Stimulated activated CD8-positive, alpha-beta memory T cell treated with anti-CD3 and anti-CD28 coated beads, Interleukin-4, amount 100 ng/mL, for 48 hours (primary cell): ENCODE results near the gene ARHGAP26.

Experiments used
- DNase-seq: peaks from one replicate; pipeline ENCODE4 v3.0.0-alpha.2; 2020

ARHGAP26 gene

DNA sequence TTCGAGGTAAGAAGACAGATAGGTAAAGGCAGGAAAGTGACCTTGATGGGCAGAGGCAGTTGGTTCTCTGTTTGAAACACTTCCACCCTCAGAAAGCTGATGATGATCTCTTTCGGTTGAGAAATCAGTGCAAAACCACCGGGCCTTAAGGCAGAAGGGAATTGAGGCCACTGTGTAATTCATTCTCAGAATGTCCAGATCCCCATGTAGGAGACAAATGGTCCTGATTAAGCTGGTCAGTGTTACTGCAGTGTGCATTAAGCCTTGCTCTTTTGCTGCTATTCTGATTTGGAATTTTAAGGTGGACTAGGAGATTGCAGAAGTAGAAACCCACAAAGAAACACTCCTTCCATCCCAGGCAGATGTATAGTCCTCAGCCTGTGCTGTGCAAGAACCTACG is 255.2 kb downstream of the ARHGAP26 start:
- DNase-seq = no peak

DNA sequence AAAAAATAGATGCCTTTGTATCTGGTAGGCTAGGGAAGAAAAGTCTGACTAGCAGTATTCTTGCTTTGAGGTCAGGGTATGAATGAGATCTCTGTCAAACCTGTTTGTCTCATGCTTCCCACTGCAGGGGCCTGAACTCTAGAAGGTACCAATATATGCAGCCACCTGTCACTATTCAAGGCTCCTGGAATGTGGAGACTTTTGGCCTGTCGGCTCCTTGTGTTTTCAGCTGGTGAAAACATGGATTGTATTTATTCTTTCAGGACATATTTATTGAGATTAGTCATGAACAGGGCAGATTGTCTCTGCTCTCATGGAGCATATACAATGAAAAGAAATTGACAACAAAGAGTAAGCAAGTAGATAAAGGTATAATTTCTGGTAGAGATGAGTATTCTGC is 255.8 kb downstream of the ARHGAP26 start:
- DNase-seq = no peak

DNA sequence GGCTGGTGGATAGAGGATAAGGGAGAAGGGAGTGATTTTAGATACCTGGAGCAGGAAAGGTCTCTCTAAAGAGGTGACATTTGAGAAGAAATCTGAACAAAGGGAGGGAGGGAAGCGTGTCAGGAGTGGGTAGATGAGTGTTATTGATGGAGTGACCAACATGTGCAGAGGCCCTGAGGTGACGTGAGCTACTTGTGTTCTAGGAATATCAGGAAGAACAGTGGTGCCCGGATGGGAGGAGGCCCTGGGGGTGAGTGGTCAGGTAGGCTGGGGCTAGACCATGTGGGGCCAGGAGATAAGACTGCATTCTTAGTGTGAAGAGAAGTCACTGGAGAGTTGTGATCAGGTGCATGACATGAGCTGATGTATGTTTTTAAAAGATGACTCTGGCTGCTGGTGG is 256.2 kb downstream of the ARHGAP26 start:
- DNase-seq = no peak

DNA sequence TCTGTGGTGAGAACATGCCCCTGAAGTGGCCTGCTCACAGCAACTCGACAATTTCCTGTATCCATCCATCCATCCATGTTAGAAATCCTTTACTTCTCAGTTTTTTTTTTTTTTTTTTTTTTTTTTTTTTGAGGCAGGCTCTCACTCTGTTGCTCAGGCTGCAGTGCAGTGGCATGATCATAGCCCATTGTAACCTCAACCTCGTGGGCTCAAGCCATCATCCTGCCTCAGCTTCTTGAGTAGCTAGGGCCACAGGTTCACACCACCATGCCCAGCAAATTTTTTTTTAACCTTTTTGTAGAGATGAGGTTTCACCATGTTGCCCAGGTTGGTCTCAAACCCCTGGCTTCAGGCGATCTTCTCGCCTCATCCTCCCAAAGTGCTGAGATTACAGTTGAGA is 259.1 kb downstream of the ARHGAP26 start:
- no peak for DNase-seq

DNA sequence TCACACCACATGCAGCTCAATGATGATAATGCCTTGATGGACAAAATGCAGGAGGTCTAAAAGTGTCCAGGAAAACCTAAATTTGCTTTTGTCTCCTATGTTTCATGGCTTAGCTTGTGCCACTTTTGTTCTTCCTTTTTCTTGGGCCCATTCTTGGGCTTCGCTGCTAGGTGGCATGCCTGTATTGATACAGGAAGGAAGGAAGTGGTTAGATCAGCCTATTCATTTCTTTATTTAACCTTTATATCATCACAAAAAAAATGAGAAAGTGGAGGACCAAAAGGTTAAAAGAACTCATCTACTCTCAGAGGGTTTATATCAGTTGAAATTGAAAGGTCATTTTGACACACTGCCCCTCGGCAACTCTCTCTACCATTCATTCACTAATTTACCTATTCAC is 260.2 kb downstream of the ARHGAP26 start:
- DNase-seq = no peak

DNA sequence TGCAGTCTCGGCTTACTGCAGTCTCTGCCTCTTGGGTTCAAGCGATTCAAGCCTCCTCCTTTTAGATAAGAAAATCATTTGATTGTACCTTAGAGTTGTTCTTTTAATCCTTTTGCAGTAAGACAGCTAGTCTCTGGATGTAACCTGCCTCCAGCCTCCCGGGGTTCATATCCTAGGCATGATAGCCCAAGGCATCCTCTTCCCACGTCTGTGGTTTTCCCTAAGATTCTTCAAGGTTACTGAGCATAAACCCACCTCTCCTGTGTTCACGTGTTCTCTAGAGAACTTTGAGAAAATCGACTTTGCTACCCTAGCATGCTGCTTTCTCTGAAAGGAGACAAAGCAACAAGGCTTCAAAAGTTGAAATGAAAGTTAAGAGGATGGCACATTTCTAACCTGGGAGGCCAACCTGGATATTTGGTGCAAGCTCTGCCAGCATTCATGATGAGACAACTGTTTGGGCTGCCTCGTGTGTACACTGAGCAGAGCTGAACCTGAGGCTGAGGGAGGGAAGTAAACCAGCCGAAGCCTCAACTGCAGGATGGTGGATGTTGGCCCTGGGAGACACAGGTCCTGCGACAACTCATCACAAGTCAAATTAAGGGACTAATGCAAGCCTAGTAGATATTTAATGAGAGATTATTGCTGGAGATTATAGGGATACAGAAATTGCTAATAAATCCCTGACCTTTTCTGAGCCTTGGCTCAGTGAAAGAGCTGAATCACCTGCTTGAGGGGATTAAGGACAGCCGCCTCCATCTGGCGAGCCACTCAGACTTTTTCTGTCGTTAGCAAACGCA is 261.8 kb downstream of the ARHGAP26 start:
- no peak for DNase-seq

DNA sequence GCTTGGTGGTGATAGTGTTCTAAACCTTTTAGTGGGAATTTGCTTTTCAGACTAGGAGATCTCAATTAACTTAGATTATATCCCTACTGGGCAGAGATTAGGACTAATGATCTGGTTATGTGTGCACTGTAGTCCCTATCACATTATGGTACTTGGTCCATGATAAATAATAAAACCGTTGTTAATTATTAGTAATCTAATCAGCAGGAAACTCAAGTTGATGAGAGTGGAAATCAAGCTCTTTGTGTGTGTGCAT is 262.3 kb downstream of the ARHGAP26 start:
- DNase-seq = no peak

DNA sequence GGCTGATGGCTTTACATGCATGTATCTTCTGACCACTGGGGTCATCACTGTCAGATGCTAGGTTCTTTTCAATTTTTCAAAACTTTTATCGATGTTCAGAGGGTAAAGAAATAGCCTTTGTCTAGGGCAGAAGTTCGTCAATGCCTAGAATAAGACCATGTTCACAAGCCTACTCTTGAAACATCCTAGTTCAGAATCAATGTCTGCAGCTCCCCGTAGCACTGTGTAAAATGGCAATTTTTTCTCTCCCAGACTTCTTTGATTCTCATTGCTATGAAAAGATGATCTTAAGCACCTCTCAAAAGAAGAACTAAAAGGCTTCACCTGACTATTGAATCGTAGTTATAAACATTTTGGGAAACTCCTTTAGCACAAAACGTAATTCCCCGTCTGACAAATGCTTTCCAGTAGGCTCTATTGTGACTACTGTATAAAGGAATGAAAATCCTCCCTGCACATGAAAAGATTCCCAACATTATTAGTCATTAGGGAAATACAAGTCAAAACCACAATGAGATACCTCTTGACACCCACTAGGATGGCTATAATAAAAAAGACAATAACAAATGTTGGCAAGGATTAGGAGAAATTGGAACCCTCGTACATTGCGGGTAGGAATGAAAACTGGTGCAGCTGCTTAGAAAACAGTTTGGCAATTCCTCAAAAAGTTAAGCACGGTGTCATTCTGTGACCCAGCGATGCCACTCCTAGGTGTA is 263.5 kb downstream of the ARHGAP26 start:
- DNase-seq = no peak

DNA sequence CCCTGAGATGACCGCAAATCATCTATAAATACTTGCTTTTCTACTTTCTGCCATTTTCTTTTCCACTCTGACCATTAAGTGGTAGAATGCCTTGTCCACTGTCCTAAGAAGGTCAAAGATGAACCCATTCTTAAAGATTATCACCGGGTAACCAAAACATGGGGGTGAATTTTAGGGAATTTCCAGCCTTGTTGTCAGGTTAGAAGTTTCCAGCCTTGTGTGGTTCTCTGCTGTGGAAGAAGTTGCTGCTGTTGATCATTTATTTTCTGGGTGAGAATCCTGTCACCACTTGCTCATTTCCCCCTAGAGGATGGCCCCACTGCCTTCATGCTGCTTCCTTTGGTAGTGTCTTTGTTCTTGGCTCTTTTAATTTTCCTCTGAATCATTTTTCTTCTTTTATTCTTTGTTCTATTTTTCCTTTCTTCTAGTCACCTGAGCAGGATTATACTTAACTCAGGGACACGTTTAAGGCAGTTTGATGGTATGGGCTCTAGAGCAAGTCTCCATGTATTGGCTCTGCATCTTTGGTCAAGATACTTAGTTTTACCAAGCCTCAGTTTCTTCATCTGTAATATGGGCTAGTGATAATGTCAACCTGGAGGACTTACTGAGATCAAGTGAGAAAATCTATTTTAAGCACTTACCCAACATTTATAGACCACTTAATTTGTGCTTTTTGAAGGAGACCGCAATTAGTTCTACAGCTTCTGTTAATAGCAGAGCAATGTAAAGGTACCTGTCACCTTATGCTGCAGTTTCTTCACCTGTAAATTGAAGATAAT is 266.2 kb downstream of the ARHGAP26 start:
- no peak for DNase-seq

DNA sequence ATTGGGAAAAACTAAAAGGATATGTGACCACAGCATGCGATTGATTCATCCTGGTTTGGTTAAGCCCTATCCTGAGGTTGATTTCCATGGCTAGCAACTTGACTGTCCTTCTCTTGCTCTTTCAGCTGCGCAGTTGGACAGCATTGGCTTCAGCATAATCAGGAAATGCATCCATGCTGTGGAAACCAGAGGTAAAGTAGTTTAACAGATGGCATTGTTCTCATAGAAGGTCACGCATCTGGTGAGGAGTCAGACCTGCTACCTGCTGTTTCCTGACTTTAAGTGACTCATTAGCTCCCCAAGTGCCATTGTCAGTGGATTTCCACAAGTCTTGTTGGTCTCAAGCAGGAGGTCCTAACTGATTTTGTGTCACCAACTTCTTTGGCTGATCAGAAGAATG is 266.9 kb downstream of the ARHGAP26 start:
- DNase-seq = no peak

DNA sequence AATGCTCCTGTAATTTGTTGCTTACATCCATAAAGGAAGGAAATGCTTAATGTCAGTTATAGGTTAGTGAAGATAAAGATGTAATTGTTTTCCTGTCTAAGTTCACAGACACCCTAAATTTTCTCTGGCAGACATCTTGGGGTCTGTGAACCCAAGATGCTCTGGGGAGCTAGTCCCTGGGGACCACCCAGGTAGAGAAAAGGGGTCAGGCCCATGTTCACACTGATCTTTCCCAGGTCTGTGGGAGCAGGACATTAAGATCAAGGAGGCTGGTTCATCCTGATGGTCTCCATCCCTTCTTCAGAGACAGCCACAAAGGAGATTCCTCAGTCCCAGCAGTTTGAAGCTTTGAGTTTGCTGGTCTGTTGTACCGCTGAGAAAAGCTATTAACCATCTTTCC is 267.5 kb downstream of the ARHGAP26 start:
- DNase-seq = no peak

DNA sequence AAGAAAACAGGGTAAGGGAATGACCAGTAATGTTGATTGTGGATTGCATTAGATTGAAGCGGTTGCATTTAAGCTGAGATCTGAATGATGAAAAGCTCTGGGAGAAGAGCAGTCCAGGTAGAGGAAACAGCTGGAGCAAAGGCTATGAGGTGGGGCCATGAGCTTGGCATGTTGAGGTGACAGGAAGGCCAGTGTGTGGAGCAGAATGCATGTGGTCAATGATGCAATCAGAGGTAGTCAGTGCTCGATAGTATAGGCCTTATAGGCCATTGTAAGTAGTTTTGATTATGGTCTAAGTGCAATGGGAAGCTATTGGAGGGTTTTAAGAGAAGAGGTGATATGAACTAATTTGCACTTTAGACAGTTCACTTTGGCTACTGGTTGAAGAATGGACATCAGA is 270.4 kb downstream of the ARHGAP26 start:
- DNase-seq = no peak

DNA sequence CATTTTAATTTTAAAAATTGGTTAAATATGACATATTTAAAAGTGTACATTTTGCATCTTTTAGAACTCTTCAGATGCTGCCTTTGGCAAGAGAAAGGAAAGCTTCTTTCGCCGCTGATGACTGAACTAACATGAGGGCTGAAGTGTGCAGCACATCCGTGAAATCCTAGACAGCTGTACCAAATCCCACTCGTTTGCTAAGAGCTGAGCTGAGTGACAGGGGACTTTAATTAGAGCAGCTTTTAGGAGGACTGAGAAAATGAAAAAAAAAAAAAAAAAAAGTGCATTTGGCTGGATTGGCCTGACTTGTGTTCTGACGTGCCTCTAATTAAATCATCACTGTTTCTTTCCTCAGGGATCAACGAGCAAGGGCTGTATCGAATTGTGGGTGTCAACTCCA is 271.3 kb downstream of the ARHGAP26 start:
- no peak for DNase-seq

DNA sequence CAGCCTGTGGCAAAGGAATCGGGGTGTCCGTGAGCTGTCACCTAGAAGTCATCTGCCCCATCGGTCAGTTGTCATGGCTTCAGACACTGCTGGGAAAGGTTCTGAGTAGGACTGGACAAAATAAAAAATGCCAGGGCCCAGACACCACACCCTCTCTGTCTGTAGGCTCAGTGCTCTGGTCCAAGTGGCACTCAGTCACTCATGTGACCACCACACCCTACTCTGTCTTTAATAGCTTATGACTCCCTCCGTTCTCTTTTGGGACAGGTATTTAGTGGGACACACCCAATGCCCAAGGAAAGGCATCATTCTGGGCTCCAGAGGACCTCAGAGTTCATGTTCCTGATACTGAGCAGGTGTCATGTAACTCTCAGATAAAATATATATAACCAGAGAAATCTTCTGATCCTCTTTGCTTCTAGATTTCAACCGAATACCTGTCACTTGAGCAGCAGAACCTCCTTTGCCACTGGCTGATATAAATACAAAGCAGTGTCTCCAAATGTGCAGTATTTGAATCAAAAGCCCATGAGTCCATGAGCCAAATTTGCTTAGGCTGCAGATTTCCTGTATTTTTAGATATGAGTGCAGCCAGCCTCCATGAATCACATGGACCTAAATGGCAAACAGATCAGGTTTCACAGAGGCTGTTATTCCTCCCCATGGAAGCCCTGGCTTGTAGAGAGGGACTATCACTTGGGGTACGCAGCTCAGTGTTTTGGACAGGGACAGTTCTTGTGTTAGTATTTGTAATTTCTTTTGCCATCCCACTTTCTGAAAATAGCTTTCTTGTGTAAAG is 272.0 kb downstream of the ARHGAP26 start:
- DNase-seq = no peak

DNA sequence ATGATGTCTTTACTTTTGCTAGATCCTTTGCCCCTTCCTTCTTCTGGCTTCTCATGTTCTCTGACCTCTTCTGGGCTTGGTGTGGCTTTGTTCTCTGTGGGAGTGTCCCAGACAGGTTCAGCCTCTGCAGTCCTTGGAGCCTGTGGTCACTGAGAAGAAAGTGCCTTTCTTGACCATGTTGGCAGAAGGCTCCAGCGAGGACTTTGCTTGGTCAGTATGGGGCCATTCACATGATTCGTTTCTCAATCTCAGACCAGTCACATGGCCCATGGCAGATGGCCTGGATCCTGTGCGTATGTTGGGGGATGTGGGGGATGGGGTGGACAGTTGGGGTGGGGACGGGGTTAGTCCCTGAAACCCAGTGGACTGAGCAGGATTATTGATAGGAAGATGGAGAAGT is 274.1 kb downstream of the ARHGAP26 start:
- DNase-seq = no peak

DNA sequence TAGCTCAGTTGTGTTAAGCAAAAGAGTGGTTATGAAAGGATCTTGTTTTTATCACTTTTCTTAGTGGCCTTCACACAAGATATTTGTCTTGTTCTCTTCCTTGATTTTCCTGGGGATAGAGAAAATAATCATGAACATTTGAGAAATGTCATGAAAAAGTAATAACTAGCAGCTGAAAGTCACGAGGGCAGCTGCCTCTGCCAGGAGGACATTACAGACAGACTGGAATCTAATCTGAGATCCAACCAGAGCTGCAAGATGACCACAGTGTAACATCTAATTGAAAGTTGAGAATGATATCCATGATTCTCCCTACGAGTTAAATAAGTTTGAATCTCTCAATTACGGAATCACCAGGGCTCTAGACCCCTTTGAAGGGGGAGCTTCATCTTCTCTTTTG is 274.9 kb downstream of the ARHGAP26 start:
- DNase-seq = no peak

DNA sequence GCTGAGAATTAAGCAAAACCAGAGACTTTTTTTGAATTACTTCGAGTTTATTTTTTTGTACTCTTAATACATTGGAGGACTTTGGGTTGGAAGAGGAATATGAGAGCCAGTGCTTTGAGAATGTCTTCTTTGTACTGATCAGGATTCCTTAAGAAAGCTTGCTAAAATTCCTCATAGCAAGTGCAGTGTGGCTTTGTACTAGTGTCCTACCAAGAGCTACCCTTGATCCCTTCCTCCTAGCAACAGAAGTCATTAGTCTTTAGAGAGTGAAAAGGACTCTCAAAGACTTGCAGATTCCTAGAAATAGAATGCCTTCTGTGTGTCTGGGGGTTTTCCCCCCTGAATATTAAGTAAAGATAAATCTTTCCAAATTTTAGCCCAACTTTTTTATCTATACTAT is 276.1 kb downstream of the ARHGAP26 start:
- DNase-seq = no peak

DNA sequence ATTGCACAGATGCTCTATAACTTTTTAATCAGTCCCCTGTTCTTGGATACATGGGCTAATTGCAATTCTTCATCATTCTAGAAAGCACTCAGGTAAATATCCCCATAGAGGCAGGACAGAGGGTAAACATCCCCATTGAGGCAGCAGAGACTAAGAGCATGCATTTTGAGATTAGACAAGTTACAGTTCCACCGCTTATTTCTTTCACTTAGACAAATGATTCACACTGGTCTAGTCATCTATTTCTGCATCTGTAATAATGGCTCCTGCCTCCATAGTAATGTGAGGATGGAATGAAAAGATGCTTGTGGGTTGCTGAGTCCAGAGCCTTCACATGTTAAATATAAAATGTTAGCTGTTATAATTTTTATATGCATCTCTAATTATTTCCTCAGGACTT is 276.9 kb downstream of the ARHGAP26 start:
- no peak for DNase-seq

DNA sequence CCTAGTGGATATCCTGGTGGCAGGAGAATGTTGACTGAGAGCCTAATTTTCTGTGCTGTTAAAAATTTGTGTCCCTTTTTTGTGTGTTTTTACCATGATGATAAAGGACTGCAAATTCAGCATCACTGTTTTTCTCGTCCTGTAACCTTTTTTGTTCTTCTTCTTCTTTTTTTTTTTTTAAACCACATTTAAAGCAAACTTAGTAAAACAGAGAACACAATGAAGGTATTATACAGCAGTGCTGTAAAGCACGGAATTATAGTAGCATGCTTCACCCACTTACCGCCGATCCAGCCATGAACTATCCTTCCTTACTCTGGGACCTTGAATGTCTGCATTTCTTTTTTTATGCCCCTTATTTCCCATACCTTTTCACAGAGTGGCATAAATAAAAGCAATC is 280.0 kb downstream of the ARHGAP26 start:
- no peak for DNase-seq

DNA sequence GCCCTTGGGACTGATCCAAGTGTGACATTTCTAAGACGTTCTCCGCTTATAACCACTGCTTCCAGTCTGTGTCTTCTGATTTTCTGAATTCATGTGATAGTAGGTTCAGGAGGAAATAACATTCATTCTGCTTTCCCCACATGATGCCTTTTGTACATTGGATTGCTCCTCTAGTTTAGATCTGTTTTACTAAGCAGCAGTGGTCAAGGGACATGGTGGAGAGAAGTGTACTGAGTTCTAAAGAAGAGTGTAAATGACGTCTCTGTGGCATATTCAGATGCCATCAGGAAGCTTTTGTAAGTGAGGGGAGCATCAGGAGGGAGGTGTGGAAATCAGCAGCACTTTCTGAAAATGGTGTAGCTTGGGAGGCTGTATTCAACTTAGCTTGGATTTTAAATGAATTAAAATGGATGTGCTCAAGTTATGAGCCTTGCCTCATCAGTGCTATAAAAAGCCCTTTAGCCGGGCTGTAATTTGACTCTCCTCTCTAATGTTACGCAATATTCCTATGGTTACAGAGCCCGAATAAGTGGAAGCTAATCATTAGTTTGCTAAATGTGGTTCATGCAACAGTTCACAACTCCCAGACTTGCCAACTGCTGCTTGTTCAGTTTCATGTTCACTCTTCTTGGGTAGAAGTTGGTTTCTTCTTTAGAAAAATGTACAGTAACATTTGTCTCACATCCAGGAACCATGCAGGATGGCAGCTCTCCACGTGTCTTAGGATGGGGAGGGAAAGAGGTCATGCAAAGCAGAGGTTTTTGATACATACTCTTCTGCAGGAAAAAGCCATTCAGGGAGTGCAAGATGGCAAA is 281.3 kb downstream of the ARHGAP26 start:
- no peak for DNase-seq

DNA sequence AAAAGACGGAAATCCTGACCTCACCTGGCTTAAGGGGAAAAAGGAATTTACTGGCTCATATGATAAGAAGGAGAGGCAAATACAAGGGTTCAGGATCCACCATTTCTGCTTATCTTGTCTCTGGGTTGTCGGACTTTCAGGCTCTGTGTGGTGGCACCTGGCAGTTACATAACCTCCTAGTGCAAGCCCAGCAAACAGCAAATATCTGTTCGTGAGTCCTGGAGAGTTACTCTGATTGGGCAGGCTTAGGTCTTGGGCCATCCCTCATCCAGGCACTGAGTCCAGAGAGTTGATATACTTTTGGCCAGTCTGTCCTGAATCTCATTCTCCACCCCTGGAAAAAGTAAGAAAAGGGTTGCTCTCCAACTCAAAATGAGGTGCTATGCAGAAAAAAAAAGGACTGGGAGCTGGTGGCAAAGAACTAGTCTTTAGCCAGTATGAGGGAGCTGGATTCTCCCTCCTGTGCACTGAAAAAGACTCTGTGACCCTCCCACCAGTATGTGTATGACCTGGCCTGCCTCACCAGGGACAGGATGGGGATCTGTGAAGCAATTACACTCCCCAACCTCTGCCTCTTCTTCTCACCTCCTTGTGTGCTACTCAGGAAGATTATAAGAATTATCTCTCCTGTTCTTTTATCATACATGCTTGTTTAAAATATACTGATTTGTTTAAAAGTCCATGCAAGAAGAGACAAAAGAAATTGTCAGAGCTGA is 282.9 kb downstream of the ARHGAP26 start:
- no peak for DNase-seq

DNA sequence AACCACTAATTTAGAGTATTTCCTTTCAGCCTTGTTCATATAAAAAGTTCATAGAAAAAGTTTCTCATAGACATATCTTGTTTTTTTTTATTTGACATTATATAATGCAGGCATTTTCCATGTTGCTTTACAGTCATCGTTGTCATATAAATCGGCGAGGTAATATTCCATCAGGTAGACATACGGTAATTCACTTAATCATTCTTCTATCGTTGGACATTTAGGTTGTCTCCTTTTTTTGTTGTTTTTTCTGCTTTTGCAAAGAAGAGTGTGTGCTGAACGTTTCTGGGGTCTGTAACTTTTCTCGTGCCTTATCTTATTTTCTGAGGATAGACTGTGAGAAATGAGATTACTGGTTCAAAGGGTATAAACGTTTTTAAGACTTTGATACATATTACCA is 283.6 kb downstream of the ARHGAP26 start:
- DNase-seq = no peak
